Fibroblast of skin of right quadriceps (primary cell): ENCODE measurements around the gene KLHL35.
A peak's percentile ranks its signal among the peaks of the same experiment; 100 is the strongest.
"Not testable (repeated sequence)": the region's sequence is repeated elsewhere in the genome, so short reads cannot be mapped to it uniquely, and the experiment has no call there.

Experiments
- DNase-seq: peaks from one replicate; pipeline ENCODE4 v3.0.0-alpha.2; 2013

The KLHL35 gene

GRCh38 chr11:75387736-75388294 lies 45.2 kb downstream of the KLHL35 start:
- no peak for DNase-seq

GRCh38 chr11:75386942-75387630 lies 45.9 kb downstream of the KLHL35 start:
- peak; percentile 32 for DNase-seq

GRCh38 chr11:75384438-75385080 lies 48.4 kb downstream of the KLHL35 start:
- peak; percentile 49 for DNase-seq

- DNase-seq, result no peak
Observed at GRCh38 chr11:75383246-75383645, 49.8 kb downstream of the KLHL35 start.

GRCh38 chr11:75380716-75381420 lies 52.1 kb downstream of the KLHL35 start:
- no peak for DNase-seq

- no peak for DNase-seq
Observed at GRCh38 chr11:75380245-75380644, 52.8 kb downstream of the KLHL35 start.

GRCh38 chr11:75378776-75379175 lies 54.2 kb downstream of the KLHL35 start:
- not testable (repeated sequence) for DNase-seq

- no peak for DNase-seq
Observed at GRCh38 chr11:75376175-75376574, 56.8 kb downstream of the KLHL35 start.

- DNase-seq, result no peak
Observed at GRCh38 chr11:75375626-75376025, 57.4 kb downstream of the KLHL35 start.

- no peak for DNase-seq
Observed at GRCh38 chr11:75374646-75375045, 58.4 kb downstream of the KLHL35 start.

GRCh38 chr11:75373201-75373600 lies 59.8 kb downstream of the KLHL35 start:
- no peak for DNase-seq
